Muscle of leg (tissue), 11 donors: ENCODE results near the gene RPL7A. TPM values are rescaled to one million over a fixed set of nuclear protein-coding genes. Genes with fewer than 3 reads are reported as not detected.

Source experiments
- DNase-seq: peaks from one replicate; pipeline ENCODE4 v3.0.0; 2013
- H3K27ac ChIP-seq: one replicate; pipeline ENCODE4 v1.5.1; 2013; ENCODE audit warnings: mild to moderate bottlenecking, low read length, control low read depth
- H3K27me3 ChIP-seq: one replicate; pipeline ENCODE4 v1.6.1; 2013; ENCODE audit warnings: low read length; ENCODE audit not compliant: control insufficient read depth, insufficient read depth
- H3K36me3 ChIP-seq: one replicate; pipeline ENCODE4 v1.6.1; 2013; ENCODE audit warnings: low read length; ENCODE audit not compliant: control insufficient read depth, insufficient read depth
- H3K4me1 ChIP-seq: one replicate; pipeline ENCODE4 v1.6.1; 2013; ENCODE audit warnings: low read length; ENCODE audit not compliant: control insufficient read depth, insufficient read depth
- H3K4me3 ChIP-seq: one replicate; pipeline ENCODE4 v1.5.1; 2013; ENCODE audit warnings: low read length, control low read depth
- H3K9me3 ChIP-seq: replicated peaks from 2 replicates; pipeline ENCODE4 v1.6.1; 2013; ENCODE audit warnings: low read depth, low read length; ENCODE audit not compliant: control insufficient read depth
- WGBS: methylation state at CpG from one replicate; pipeline ENCODE4 v1.1.5; 2013; ENCODE audit warnings: missing lambda C conversion rate; ENCODE audit not compliant: insufficient coverage; 5-methylcytosine and 5-hydroxymethylcytosine counted together
- polyA plus RNA-seq, 8 donors: library from polyadenylated mRNA; unstranded; fragments of 120-200 nt; gene quantifications; one replicate each; pipeline versions ENCODE4 v1.2.1 to v1.2.3, GENCODE V29; 2013; ENCODE audit warnings: inconsistent platforms in 1 of 8, low replicate concordance in 1 of 8; ENCODE audit not compliant: insufficient read length in 8 of 8, insufficient read depth in 1 of 8
- total RNA-seq: library from RNA; stranded (reverse); fragments of 120-200 nt; gene quantifications from one replicate; pipeline ENCODE4 v1.2.4, GENCODE V29; 2013

RPL7A gene
- total and polyA plus RNA-seq, 9 donors, result 2,283 to 2,995 (median 2,677) TPM

- no peaks in the 10 kb centered on the region for H3K9me3 ChIP-seq
- H3K27me3 ChIP-seq, result no peaks in the 10 kb centered on the region
- H3K4me3 ChIP-seq, result no peak overlapping the region
- 81% methylated on average over 5 of the region's 11 CpGs for WGBS
- no peak overlapping the region for H3K27ac ChIP-seq
- peaks cover 84% of the 10 kb centered on the region for H3K36me3 ChIP-seq
- peaks cover 19% of the 10 kb centered on the region for H3K4me1 ChIP-seq
- DNase-seq, result no peak
Measured at GRCh38 chr9:133366435-133366834, 18.4 kb downstream of the RPL7A start.

GRCh38 chr9:133367221-133367620 is 19.2 kb downstream of the RPL7A start:
- Histone ChIP-seq H3K27me3 (no peaks in the 10 kb centered on the region), H3K4me3 (no peak overlapping the region), H3K9me3 (no peaks in the 10 kb centered on the region), H3K4me1 (peaks cover 26% of the 10 kb centered on the region), H3K36me3 (peaks cover 79% of the 10 kb centered on the region), H3K27ac (no peak overlapping the region)
- WGBS, result 86% methylated on average over 21 of the region's 22 CpGs
- DNase-seq, result no peak

GRCh38 chr9:133367778-133368177 is 19.8 kb downstream of the RPL7A start:
- 81% methylated on average over 8 of the region's 10 CpGs for WGBS
- H3K36me3 ChIP-seq, result peaks cover 79% of the 10 kb centered on the region
- H3K27ac ChIP-seq, result no peak overlapping the region
- no peaks in the 10 kb centered on the region for H3K9me3 ChIP-seq
- H3K4me3 ChIP-seq, result no peak overlapping the region
- DNase-seq, result no peak
- peaks cover 28% of the 10 kb centered on the region for H3K4me1 ChIP-seq
- H3K27me3 ChIP-seq, result no peaks in the 10 kb centered on the region

GRCh38 chr9:133368249-133368881 is 20.3 kb downstream of the RPL7A start:
- peaks cover 30% of the 10 kb centered on the region for H3K4me1 ChIP-seq
- H3K27ac ChIP-seq, result no peak overlapping the region
- peaks cover 78% of the 10 kb centered on the region for H3K36me3 ChIP-seq
- H3K9me3 ChIP-seq, result no peaks in the 10 kb centered on the region
- H3K27me3 ChIP-seq, result no peaks in the 10 kb centered on the region
- WGBS, result 65% methylated on average over 15 of the region's 18 CpGs
- no peak overlapping the region for H3K4me3 ChIP-seq
- no peak for DNase-seq

GRCh38 chr9:133369422-133369821 is 21.4 kb downstream of the RPL7A start:
- no peaks in the 10 kb centered on the region for H3K9me3 ChIP-seq
- H3K27ac ChIP-seq, result no peak overlapping the region
- no peak for DNase-seq
- H3K36me3 ChIP-seq, result peaks cover 69% of the 10 kb centered on the region
- H3K4me3 ChIP-seq, result no peak overlapping the region
- peaks cover 30% of the 10 kb centered on the region for H3K4me1 ChIP-seq
- no peaks in the 10 kb centered on the region for H3K27me3 ChIP-seq
- WGBS, result 80% methylated on average over 1 of the region's 6 CpGs

- no peak overlapping the region for H3K27ac ChIP-seq
- H3K4me1 ChIP-seq, result peaks cover 30% of the 10 kb centered on the region
- peaks cover 65% of the 10 kb centered on the region for H3K36me3 ChIP-seq
Measured at GRCh38 chr9:133369933-133370332, 21.9 kb downstream of the RPL7A start.

GRCh38 chr9:133370685-133371084 is 22.7 kb downstream of the RPL7A start:
- H3K27me3 ChIP-seq, result no peaks in the 10 kb centered on the region
- no peak overlapping the region for H3K27ac ChIP-seq
- peaks cover 58% of the 10 kb centered on the region for H3K36me3 ChIP-seq
- WGBS, result 66% methylated on average over 5 of the region's 9 CpGs
- DNase-seq, result no peak
- no peak overlapping the region for H3K4me3 ChIP-seq
- H3K9me3 ChIP-seq, result no peaks in the 10 kb centered on the region
- H3K4me1 ChIP-seq, result peaks cover 30% of the 10 kb centered on the region

More at GRCh38 chr9:133369933-133370332, 21.9 kb downstream of the RPL7A start:
- no peak for DNase-seq
- WGBS, result 94% methylated on average over 2 of the region's 7 CpGs
- Histone ChIP-seq H3K9me3 (no peaks in the 10 kb centered on the region), H3K27me3 (no peaks in the 10 kb centered on the region), H3K4me3 (no peak overlapping the region)

- DNase-seq, result no peak
- 57% methylated on average over 6 of the region's 12 CpGs for WGBS
Measured at GRCh38 chr9:133371261-133371711, 23.3 kb downstream of the RPL7A start.

GRCh38 chr9:133372144-133372543 is 24.1 kb downstream of the RPL7A start:
- no peak for DNase-seq
- peaks cover 43% of the 10 kb centered on the region for H3K36me3 ChIP-seq
- WGBS, result 63% methylated on average over 5 of the region's 7 CpGs
- H3K27me3 ChIP-seq, result no peaks in the 10 kb centered on the region
- H3K27ac ChIP-seq, result no peak overlapping the region
- H3K4me1 ChIP-seq, result peaks cover 34% of the 10 kb centered on the region
- no peaks in the 10 kb centered on the region for H3K9me3 ChIP-seq
- no peak overlapping the region for H3K4me3 ChIP-seq

More at GRCh38 chr9:133371261-133371711, 23.3 kb downstream of the RPL7A start:
- peaks cover 30% of the 10 kb centered on the region for H3K4me1 ChIP-seq
- H3K9me3 ChIP-seq, result no peaks in the 10 kb centered on the region
- H3K4me3 ChIP-seq, result no peak overlapping the region
- H3K27me3 ChIP-seq, result no peaks in the 10 kb centered on the region
- H3K36me3 ChIP-seq, result peaks cover 52% of the 10 kb centered on the region
- H3K27ac ChIP-seq, result no peak overlapping the region

- H3K27ac ChIP-seq, result peak overlapping the region; percentile 91
- DNase-seq, result no peak
- peaks cover 24% of the 10 kb centered on the region for H3K36me3 ChIP-seq
- no peaks in the 10 kb centered on the region for H3K27me3 ChIP-seq
- H3K4me1 ChIP-seq, result peaks cover 23% of the 10 kb centered on the region
- H3K4me3 ChIP-seq, result peak overlapping the region; percentile 90
- whole genome bisulfite sequencing, result 0% methylated on average over 3 of the region's 12 CpGs
- peaks cover 3% of the 10 kb centered on the region for H3K9me3 ChIP-seq
Measured at GRCh38 chr9:133374612-133375115, 26.6 kb downstream of the RPL7A start.
